GM12865 (cell line): ENCODE data around the gene TMSB4X.
A peak's percentile ranks its signal among the peaks of the same experiment; 100 is the strongest.
"Not testable (repeated sequence)": the region's sequence is repeated elsewhere in the genome, so short reads cannot be mapped to it uniquely, and the experiment has no call there.

Experiments used
- DNase-seq: peaks from one replicate; pipeline ENCODE4 v3.0.0; 2010; ENCODE audit warnings: low read depth
- H3K4me3 ChIP-seq: 2 replicates; pipeline ENCODE4 v1.5.1; 2011; ENCODE audit warnings: mild to moderate bottlenecking, low read depth, low read length, control low read depth
- TF ChIP-seq, protein P1 (sequence below): IDR thresholded peaks from 2 replicates; pipeline ENCODE4 v1.5.1; 2011; ENCODE audit warnings: low read length, control low read depth, low read depth, inconsistent platforms; ENCODE audit not compliant: insufficient read depth; ENCODE audit errors: missing control alignments

Gene TMSB4X

DNA sequence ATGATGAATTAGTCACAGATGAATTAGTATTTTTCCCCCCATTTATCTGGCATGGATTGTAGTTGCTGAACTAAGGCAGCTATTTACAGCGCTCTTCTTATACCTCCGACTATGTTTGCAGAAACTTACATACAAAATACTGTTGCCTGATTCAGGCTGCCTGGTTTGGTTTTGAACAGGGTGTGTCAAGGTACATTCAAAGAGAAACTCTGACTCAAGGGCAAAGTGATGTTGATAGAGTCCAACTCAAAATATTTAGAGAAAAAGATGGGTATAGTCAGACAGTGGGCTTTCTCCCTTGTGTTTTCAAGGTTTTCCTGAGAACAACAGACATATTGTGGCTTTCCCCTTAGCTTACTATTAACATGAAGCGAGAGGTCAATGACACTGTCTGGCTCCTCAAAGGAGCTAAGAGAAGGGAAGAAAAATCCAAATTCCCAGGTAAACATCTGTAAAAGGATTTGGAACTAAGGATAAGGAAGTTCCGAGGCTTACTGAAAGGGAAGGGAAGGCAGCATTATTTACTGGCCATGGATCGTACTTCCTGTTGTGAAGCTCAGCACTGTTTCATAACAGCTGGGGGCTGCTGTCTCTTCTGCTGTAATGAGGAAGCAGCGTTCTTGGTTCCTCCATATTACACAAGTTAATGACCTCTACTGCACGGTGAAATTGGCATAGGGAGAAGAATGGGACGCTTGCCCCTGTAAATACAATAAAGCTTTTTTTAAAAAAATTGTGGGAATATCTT, 38.6 kb downstream of the TMSB4X start:
- peak; percentile 78 for DNase-seq
- peak overlapping the region; percentile 19 for H3K4me3 ChIP-seq
- TF ChIP-seq, protein P1, sequence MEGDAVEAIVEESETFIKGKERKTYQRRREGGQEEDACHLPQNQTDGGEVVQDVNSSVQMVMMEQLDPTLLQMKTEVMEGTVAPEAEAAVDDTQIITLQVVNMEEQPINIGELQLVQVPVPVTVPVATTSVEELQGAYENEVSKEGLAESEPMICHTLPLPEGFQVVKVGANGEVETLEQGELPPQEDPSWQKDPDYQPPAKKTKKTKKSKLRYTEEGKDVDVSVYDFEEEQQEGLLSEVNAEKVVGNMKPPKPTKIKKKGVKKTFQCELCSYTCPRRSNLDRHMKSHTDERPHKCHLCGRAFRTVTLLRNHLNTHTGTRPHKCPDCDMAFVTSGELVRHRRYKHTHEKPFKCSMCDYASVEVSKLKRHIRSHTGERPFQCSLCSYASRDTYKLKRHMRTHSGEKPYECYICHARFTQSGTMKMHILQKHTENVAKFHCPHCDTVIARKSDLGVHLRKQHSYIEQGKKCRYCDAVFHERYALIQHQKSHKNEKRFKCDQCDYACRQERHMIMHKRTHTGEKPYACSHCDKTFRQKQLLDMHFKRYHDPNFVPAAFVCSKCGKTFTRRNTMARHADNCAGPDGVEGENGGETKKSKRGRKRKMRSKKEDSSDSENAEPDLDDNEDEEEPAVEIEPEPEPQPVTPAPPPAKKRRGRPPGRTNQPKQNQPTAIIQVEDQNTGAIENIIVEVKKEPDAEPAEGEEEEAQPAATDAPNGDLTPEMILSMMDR, result no peak

DNA sequence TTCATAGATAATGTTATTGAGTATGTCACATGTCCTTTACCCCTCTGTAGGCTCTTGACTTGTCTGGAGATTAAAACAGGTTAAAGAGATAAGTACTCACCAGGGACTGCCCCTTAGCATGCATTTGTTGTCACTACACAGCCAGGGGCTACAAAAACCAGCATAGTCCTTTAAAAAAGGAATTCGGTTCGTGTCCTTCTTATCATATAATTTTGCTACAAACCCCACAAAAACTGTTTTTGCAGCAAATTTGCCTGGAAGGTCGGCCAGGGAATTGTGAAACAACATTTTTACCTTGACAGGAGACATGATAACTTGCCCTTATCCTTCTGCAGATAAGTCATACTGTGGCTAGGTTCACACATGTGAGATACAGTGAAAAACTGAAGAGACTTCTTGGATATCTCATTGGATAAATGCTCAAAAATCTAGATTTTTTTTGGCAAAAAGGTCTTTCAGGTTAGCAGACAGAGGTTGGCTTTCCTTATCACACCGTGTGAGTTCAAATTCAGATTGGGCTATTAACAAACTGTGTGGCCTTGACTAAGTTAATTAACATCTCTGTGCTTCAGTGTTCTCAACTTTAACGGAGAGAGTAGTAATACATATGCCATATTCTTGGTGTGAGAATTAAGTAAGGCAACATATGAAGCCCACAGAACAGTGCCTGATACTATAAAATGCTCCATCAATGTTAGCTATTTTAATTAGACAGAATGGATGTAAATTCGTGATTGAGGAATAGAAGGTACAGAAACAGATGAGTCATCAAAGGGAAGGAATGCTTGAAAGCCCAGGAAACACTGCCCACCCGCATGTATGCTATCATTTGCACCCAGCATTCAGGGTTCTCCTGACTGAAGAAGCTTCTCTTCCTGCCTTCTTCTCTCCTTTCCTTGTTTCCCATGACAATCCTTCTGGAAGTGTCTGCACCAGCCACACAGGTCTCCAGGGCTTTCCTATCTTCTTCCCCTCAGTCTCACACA, 39.5 kb downstream of the TMSB4X start:
- H3K4me3 ChIP-seq, result no peak overlapping the region; the same call in 1 of the 2 replicates
- TF ChIP-seq, protein P1, result no peak
- DNase-seq, result no peak

- no peak for DNase-seq
- TF ChIP-seq, protein P1, result no peak
- H3K4me3 ChIP-seq, result no peak overlapping the region
These were observed 40.8 kb downstream of the TMSB4X start for GRCh38 chrX:13015536-13016236.

DNA sequence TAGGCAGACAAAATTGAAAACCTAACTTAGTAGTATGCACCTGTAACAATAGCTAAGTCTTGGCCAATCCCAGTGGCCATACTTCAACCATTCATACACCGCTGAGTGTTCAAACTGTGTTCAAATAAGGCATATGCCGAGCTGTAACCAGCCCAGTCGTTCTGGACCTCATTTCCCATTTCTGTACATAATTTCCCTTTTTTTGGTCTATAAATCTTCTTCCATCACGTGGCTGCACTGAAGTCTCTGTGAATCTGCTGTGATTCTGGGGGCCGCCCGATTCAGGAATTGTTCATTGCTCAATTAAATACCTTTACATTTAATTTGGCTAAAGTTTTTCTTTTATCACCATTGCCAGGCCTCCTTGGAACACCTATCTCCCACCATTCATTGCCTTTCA, 41.8 kb downstream of the TMSB4X start:
- not testable (repeated sequence) for DNase-seq, H3K4me3 ChIP-seq

DNA sequence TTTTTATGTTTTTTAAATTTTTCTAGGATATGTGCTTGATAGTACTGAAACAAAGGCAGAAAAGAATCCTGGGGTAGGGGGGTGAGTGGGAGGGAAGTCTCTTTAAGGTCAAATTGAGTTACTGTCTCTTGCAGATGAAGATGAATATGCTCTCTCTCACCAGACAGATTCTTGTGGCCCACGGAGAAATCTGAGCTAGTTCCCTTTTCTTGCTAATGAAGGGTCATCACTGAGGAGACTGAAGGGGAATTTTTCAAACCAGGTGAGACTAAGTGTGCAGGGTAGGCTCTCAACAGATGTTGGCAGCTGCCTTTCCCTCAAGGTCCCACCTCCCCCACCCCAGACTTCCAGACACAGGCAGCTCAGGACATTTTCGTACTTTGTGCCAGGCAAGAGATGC, 48.0 kb downstream of the TMSB4X start:
- TF ChIP-seq, protein P1, result no peak
- DNase-seq, result peak; percentile 67
- no peak overlapping the region for H3K4me3 ChIP-seq

DNA sequence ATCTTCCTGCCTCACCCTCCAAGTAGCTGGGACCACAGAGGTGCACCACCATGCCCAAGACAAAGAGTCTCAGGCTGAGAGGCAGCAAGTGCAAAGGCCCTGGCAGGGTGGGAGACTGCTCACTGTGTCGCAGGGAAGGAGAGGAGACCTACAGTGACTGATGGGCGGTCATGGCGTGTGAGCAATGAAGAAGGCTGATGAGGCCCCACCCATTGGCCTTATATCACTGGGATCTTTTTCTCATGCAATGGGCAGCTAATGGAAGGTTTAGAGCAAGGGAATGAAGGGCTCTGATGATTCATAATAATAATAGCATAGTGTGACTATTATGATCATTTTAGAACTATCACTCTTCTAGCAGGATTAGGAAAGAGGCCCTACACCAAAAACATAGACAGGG, 48.7 kb downstream of the TMSB4X start:
- H3K4me3 ChIP-seq, result no peak overlapping the region
- DNase-seq, result no peak
- TF ChIP-seq, protein P1, result no peak

GRCh38 chrX:13023979-13024378, 49.1 kb downstream of the TMSB4X start:
- no peak overlapping the region for H3K4me3 ChIP-seq
- no peak for DNase-seq
- TF ChIP-seq, protein P1, result no peak
